Natural killer cell (primary cell): ENCODE results near the gene TANGO6. TPM values are rescaled to one million over a fixed set of nuclear protein-coding genes. Genes with fewer than 3 reads are reported as not detected.

Source experiments
- ATAC-seq, 3 donors: fragments of 150-1000 bp in 2 of 3; fragments of 200-7000 bp in 1 of 3; cut with Tn5 transposase; 1 replicate in 1 of 3; 2 replicates in 2 of 3; pipeline ENCODE4 v1.10.0; 2021; ENCODE audit warnings: mild to moderate bottlenecking in 2 of 3, moderate library complexity in 2 of 3
- DNase-seq, 2 donors: peaks; one replicate each; pipeline versions ENCODE4 v3.0.0 to v3.0.0-alpha.2; 2013 to 2021; ENCODE audit warnings: mixed read lengths in 1 of 2
- H3K27ac ChIP-seq: one replicate; pipeline ENCODE4 v1.5.1; 2013; ENCODE audit warnings: mild to moderate bottlenecking, low read length
- H3K27me3 ChIP-seq: one replicate; pipeline ENCODE4 v1.6.1; 2013; ENCODE audit warnings: low read length; ENCODE audit not compliant: control insufficient read depth, insufficient read depth
- H3K36me3 ChIP-seq: one replicate; pipeline ENCODE4 v1.6.1; 2013; ENCODE audit warnings: low read length; ENCODE audit not compliant: control insufficient read depth, insufficient read depth
- H3K4me1 ChIP-seq: one replicate; pipeline ENCODE4 v1.6.1; 2013; ENCODE audit warnings: low read length; ENCODE audit not compliant: control insufficient read depth, insufficient read depth
- H3K4me3 ChIP-seq: one replicate; pipeline ENCODE4 v1.5.1; 2013; ENCODE audit warnings: low read length
- H3K9me3 ChIP-seq: one replicate; pipeline ENCODE4 v1.6.1; 2013; ENCODE audit warnings: low read length; ENCODE audit not compliant: control insufficient read depth, insufficient read depth
- H3K27ac Mint-ChIP-seq, 2 donors: one replicate each; pipeline ENCODE4 v1.8.0; 2022; ENCODE audit warnings: mild to moderate bottlenecking in 2 of 2, mixed read lengths in 2 of 2, moderate library complexity in 1 of 2
- H3K27me3 Mint-ChIP-seq, 2 donors: one replicate each; pipeline ENCODE4 v1.8.0; 2022; ENCODE audit warnings: low read depth in 2 of 2, mixed read lengths in 2 of 2
- H3K36me3 Mint-ChIP-seq: one replicate; pipeline ENCODE4 v1.8.0; 2022; ENCODE audit warnings: mixed read lengths
- H3K4me1 Mint-ChIP-seq, 2 donors: one replicate each; pipeline ENCODE4 v1.8.0; 2022; ENCODE audit warnings: mixed read lengths in 2 of 2
- H3K4me3 Mint-ChIP-seq: one replicate; pipeline ENCODE4 v1.8.0; 2022; ENCODE audit warnings: mild to moderate bottlenecking, moderate library complexity, mixed read lengths
- H3K9me3 Mint-ChIP-seq, 2 donors: one replicate each; pipeline ENCODE4 v1.8.0; 2022; ENCODE audit warnings: mixed read lengths in 2 of 2
- WGBS: methylation state at CpG from one replicate; pipeline ENCODE4 v1.1.7; 2013; ENCODE audit warnings: missing lambda C conversion rate; ENCODE audit not compliant: insufficient coverage; 5-methylcytosine and 5-hydroxymethylcytosine counted together
- intact Hi-C: fragments of 100-400 bp; cut with micrococcal nuclease; formaldehyde crosslinking; loops from one replicate; pipeline ENCODE4 v1.14.2; 2022
- total RNA-seq, 4 donors: library from RNA; stranded (reverse); fragments of 120-200 nt in 1 of 4; gene quantifications; one replicate each; pipeline versions ENCODE4 v1.2.3 to v1.2.4, GENCODE V29; 2013 to 2022
- TF ChIP-seq, protein P1 (sequence below): fragments of 200-600 bp; IDR thresholded peaks from one replicate; pipeline ENCODE4 v1.8.0; 2022; ENCODE audit warnings: antibody characterized with exemption

The TANGO6 gene
- total RNA-seq, 3 donors from 2014 or later (not counting 1 experiment from before 2014, with no cell fraction given): 21.2 to 27.3 (median 23.9) TPM

DNA sequence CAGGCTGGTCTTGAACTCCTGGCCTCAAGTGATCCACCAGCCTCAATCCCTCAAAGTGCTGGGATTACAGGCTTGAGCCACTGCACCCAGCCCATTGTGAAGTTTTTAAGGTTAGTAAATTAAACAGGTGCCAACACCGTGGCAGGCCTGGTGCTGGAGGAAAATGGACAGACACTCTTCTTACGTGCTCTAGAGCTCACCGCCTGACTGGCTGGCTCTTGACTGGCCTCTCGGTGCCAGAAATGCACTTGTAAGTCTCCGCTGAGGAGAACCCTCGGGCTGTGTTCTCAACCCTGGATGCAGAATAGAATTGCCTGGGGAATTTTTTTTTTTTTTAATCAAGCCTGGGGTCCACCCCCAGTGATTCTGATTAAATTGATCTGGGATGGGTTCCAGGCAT, 251.9 kb downstream of the TANGO6 start:
- WGBS: 92% methylated on average over 6 of the region's 6 CpGs
- intact Hi-C loops: no loop called here
- H3K4me3 Mint-ChIP-seq: no peak overlapping the region
- Histone ChIP-seq H3K36me3 (no peaks in the 10 kb centered on the region), H3K27me3 (no peaks in the 10 kb centered on the region), H3K9me3 (no peaks in the 10 kb centered on the region), H3K4me3 (no peak overlapping the region), H3K4me1 (no peaks in the 10 kb centered on the region), H3K27ac (no peak overlapping the region)
- H3K36me3 Mint-ChIP-seq: no peaks in the 10 kb centered on the region
- DNase-seq: no peak
- no peak overlapping the region for H3K27ac Mint-ChIP-seq
- ATAC-seq: no peak
- H3K9me3 Mint-ChIP-seq: no peaks in the 10 kb centered on the region
- H3K27me3 Mint-ChIP-seq: no peaks in the 10 kb centered on the region
- TF ChIP-seq, protein P1, sequence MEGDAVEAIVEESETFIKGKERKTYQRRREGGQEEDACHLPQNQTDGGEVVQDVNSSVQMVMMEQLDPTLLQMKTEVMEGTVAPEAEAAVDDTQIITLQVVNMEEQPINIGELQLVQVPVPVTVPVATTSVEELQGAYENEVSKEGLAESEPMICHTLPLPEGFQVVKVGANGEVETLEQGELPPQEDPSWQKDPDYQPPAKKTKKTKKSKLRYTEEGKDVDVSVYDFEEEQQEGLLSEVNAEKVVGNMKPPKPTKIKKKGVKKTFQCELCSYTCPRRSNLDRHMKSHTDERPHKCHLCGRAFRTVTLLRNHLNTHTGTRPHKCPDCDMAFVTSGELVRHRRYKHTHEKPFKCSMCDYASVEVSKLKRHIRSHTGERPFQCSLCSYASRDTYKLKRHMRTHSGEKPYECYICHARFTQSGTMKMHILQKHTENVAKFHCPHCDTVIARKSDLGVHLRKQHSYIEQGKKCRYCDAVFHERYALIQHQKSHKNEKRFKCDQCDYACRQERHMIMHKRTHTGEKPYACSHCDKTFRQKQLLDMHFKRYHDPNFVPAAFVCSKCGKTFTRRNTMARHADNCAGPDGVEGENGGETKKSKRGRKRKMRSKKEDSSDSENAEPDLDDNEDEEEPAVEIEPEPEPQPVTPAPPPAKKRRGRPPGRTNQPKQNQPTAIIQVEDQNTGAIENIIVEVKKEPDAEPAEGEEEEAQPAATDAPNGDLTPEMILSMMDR: no peak
- no peaks in the 10 kb centered on the region for H3K4me1 Mint-ChIP-seq

DNA sequence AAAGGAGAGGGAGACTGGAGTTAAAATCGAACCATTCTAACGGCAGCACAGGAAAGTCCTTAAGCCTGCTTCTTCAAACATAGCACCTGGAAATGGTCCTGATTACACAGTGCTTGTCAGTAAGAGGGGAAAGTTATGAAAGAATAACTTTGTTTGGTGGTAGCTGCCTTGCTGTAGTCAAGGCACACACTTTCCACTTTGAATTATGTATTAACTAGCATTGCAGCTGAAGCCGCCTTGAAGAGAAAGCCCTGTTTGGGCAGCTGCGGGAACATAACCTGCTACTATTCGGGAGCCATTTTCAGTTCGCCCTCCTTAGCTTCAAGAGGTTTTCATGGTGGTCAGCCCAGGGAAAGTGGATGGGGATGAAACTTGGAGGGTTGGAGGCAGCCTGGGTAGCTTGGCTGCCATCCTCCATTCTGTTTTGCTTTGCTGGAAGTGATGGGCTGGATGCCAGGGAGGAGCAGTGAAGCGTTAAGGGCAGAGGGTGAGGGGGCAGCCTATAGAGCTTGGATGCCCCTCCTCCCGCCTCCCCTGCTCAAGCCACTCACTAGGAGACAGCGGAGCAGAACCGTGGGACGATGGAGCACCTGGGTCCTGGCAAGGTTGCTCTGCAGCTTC, 256.9 kb downstream of the TANGO6 start:
- DNase-seq (no peak), ATAC-seq (no peak)
- H3K27ac ChIP-seq: no peak overlapping the region
- Mint-ChIP-seq H3K27me3 (peaks cover under 1 to 13% of the 10 kb centered on the region in 2 donors), H3K9me3 (no peaks in the 10 kb centered on the region), H3K4me1 (peaks cover 0 to under 1% of the 10 kb centered on the region in 2 donors), H3K27ac (no peak overlapping the region), H3K4me3 (no peak overlapping the region), H3K36me3 (no peaks in the 10 kb centered on the region)
- H3K4me3 ChIP-seq: no peak overlapping the region
- H3K27me3 ChIP-seq: peaks cover 8% of the 10 kb centered on the region
- intact Hi-C loops: no loop called here
- TF ChIP-seq, protein P1: no peak
- H3K4me1 ChIP-seq: peaks cover 3% of the 10 kb centered on the region
- WGBS: 94% methylated on average over 11 of the region's 11 CpGs
- H3K36me3 ChIP-seq: no peaks in the 10 kb centered on the region
- H3K9me3 ChIP-seq: no peaks in the 10 kb centered on the region

DNA sequence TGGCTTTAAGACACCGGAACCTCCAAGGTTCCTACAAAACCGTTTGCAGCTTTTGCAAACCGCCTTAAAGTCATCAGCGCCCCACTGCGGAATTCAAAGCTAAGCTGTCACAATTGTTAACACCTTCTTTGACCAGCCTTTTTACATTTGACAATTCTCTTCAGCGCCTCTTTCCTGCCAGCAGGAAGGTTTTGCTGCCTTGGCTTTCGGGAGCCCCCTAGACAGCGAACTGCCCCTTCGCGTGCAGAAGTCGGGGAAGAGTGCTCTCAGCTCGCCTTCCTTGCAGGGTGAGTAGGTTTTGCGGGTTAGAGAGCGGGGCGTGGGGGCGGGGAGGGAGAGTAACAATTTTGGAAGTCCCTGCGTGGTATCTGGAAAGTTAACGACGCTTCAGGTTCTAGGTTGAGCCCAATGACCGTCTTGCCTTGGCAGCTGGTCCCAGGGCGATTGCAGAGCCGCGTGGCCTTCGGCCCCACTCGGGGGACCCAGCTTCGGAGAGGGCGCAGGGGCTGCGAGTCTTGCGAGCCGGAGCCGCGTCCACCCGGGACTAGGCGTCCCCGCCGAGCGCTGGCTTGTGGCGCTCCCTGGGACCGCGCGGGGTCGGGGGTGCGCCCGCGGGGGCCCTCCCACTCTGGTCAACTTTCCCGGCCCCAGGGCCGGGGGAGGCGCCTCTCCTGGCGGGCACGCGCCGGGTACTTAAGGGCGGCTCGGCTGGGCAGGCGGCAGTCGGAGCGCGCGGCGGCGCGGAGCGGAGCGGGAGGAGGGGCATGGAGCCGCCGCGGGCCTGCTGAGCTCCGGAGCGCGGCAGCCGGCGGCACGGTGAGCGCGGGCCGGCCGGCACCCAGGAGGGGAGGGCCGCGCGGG, 262.4 kb downstream of the TANGO6 start, which contains the start of gene HAS3:
HAS3 (plus strand) TSS at position 153 of the 861 bp plus-strand sequence. CDS start 3,743 bp downstream, outside the sequence.
- peaks cover 24% of the 10 kb centered on the region for H3K4me1 ChIP-seq
- intact Hi-C loops: no loop called here
- Mint-ChIP-seq H3K36me3 (no peaks in the 10 kb centered on the region), H3K27me3 (peaks cover 13 to 30% of the 10 kb centered on the region in 2 donors), H3K4me1 (peaks cover 10 to 14% of the 10 kb centered on the region in 2 donors), H3K9me3 (no peaks in the 10 kb centered on the region), H3K4me3 (peak within 1 kb of the TSS; percentile 86), H3K27ac (no peak within 1 kb of the TSS)
- no peak within 1 kb of the TSS for H3K4me3 ChIP-seq
- DNase-seq: peak in 1 of 2 donors; percentile 42
- no peaks in the 10 kb centered on the region for H3K9me3 ChIP-seq
- TF ChIP-seq, protein P1: no peak
- H3K27ac ChIP-seq: no peak within 1 kb of the TSS
- peaks cover 27% of the 10 kb centered on the region for H3K27me3 ChIP-seq
- H3K36me3 ChIP-seq: peaks cover 2% of the 10 kb centered on the region
- WGBS: under 1% methylated on average over 80 of the region's 80 CpGs
- ATAC-seq: peak; percentile 40 to 79 (median 68)
